Measurements from ENCODE around the gene PHF2.

The PHF2 gene

GRCh38 chr9:93659044-93659836 lies 82.9 kb downstream of the PHF2 start:
- no peak for DNase-seq (ENCODE audit: low read depth in 2 of 2)
- TF ChIP-seq, protein P1, sequence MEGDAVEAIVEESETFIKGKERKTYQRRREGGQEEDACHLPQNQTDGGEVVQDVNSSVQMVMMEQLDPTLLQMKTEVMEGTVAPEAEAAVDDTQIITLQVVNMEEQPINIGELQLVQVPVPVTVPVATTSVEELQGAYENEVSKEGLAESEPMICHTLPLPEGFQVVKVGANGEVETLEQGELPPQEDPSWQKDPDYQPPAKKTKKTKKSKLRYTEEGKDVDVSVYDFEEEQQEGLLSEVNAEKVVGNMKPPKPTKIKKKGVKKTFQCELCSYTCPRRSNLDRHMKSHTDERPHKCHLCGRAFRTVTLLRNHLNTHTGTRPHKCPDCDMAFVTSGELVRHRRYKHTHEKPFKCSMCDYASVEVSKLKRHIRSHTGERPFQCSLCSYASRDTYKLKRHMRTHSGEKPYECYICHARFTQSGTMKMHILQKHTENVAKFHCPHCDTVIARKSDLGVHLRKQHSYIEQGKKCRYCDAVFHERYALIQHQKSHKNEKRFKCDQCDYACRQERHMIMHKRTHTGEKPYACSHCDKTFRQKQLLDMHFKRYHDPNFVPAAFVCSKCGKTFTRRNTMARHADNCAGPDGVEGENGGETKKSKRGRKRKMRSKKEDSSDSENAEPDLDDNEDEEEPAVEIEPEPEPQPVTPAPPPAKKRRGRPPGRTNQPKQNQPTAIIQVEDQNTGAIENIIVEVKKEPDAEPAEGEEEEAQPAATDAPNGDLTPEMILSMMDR (IDR thresholded peaks at IDR 0.05; ENCODE audit: low read depth, low read length), result no peak
- no peak overlapping the region for H3K4me3 ChIP-seq (replicated peaks in 1 of 2; ENCODE audit: low read depth in 2 of 2, low read length in 2 of 2)

- no peak for DNase-seq (ENCODE audit: low read depth in 2 of 2)
- no peak overlapping the region for H3K4me3 ChIP-seq (replicated peaks in 1 of 2; ENCODE audit: low read depth in 2 of 2, low read length in 2 of 2)
- TF ChIP-seq, protein P1 (IDR thresholded peaks at IDR 0.05; ENCODE audit: low read depth, low read length), result no peak
Observed at GRCh38 chr9:93659837-93660177, 83.4 kb downstream of the PHF2 start.

GRCh38 chr9:93660352-93661046 lies 84.1 kb downstream of the PHF2 start:
- no peak overlapping the region for H3K4me3 ChIP-seq (replicated peaks in 1 of 2; ENCODE audit: low read depth in 2 of 2, low read length in 2 of 2)
- DNase-seq (ENCODE audit: low read depth in 2 of 2), result no peak
- TF ChIP-seq, protein P1 (IDR thresholded peaks at IDR 0.05; ENCODE audit: low read depth, low read length), result no peak

DNA sequence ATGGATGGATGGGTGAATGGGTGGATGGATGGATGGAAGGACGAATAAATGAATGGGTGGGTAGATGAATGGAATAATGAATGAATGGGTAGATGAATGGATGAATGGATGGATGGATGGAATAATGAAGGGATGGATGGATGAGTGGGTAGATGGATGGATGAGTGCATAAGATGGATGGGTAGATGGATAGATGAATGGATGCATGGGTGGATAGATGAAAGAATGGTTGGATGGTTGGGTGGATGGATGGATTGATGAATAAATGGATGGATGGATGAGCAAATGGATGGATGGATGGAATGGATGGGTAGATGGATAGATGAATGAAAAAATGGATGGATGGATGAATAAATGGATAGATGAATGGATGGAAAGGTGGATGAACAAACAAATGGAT lies 85.2 kb downstream of the PHF2 start:
- TF ChIP-seq, protein P1 (IDR thresholded peaks at IDR 0.05; ENCODE audit: low read depth, low read length), result no peak
- no peak overlapping the region for H3K4me3 ChIP-seq (replicated peaks in 1 of 2; ENCODE audit: low read depth in 2 of 2, low read length in 2 of 2)
- no peak for DNase-seq (ENCODE audit: low read depth in 2 of 2)

GRCh38 chr9:93662016-93662638 lies 85.7 kb downstream of the PHF2 start:
- no peak for DNase-seq (ENCODE audit: low read depth in 2 of 2)
- TF ChIP-seq, protein P1 (IDR thresholded peaks at IDR 0.05; ENCODE audit: low read depth, low read length), result no peak
- H3K4me3 ChIP-seq (replicated peaks in 1 of 2; ENCODE audit: low read depth in 2 of 2, low read length in 2 of 2), result no peak overlapping the region

DNA sequence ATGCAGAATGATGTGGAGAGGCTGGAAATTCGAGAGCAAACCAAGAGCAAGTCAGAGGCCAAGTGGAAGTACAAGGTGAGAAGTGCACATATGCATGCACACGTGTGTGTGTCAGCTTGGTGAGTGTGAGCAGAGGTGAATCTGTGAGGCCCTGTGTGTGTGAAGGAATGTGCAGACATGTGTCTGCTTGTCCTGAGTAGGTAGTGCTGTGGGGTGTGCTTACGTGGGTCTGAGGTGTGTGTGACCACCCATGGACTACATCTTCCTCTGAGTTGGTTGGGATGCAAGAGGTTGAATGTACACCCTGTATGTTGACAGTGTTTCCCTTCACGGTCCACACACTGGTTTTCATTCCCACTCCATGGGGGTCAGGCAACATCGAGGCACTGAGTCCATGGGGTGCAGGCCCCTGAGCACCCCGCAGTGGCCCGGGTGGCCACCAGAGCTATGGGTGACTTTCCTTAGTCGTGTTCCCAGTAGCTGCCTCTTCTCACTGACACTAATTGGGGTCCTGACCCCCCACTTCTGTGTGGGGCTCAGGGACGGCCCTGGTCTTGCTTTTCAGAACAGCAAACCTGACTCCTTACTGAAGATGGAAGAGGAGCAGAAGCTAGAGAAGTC lies 86.7 kb downstream of the PHF2 start:
- H3K4me3 ChIP-seq (replicated peaks in 1 of 2; ENCODE audit: low read depth in 2 of 2, low read length in 2 of 2), result no peak overlapping the region
- TF ChIP-seq, protein P1 (IDR thresholded peaks at IDR 0.05; ENCODE audit: low read depth, low read length), result no peak
- DNase-seq (ENCODE audit: low read depth in 2 of 2), result no peak
